ENCODE results near the gene ZBTB6. TPM values are rescaled to one million over a fixed set of nuclear protein-coding genes. Genes with fewer than 3 reads are reported as not detected.

The ZBTB6 gene
- total RNA-seq, 4 donors from 2014 or later, result 4.7 to 11.5 (median 7.2) TPM

- DNase-seq (ENCODE audit: low spot score), result no peak
- no peak for TF ChIP-seq CTCF (IDR thresholded peaks at IDR 0.05)
- ATAC-seq (ENCODE audit: low FRiP score), result no peak
Observed at GRCh38 chr9:122940454-122940748, 27.3 kb upstream of the ZBTB6 start.

- DNase-seq (ENCODE audit: low spot score) (no peak), ATAC-seq (ENCODE audit: low FRiP score) (no peak)
- no peak for TF ChIP-seq CTCF (IDR thresholded peaks at IDR 0.05)
Observed at GRCh38 chr9:122939601-122940000, 26.5 kb upstream of the ZBTB6 start.

- DNase-seq (ENCODE audit: low spot score) (no peak), ATAC-seq (ENCODE audit: low FRiP score) (no peak)
- no peak for TF ChIP-seq CTCF (IDR thresholded peaks at IDR 0.05)
Observed at GRCh38 chr9:122936883-122937282, 23.8 kb upstream of the ZBTB6 start.

- no peak for TF ChIP-seq CTCF (IDR thresholded peaks at IDR 0.05)
- no peak for ATAC-seq (ENCODE audit: low FRiP score)
- DNase-seq (ENCODE audit: low spot score), result no peak
Observed at GRCh38 chr9:122936464-122936863, 23.3 kb upstream of the ZBTB6 start.

GRCh38 chr9:122931226-122932121 is 18.4 kb upstream of the ZBTB6 start, which contains the start of gene ZBTB26:
TSS of gene ZBTB26 (minus strand) at chr9:122931512. CDS start at chr9:122919934, 11,578 bp downstream.
- no peak for TF ChIP-seq CTCF (IDR thresholded peaks at IDR 0.05)
- peak; percentile 99 for ATAC-seq (ENCODE audit: low FRiP score)
- DNase-seq (ENCODE audit: low spot score), result peak; percentile 74

- DNase-seq (ENCODE audit: low spot score), result no peak
- TF ChIP-seq CTCF (IDR thresholded peaks at IDR 0.05), result no peak
- ATAC-seq (ENCODE audit: low FRiP score), result no peak
Observed at GRCh38 chr9:122930541-122931225, 17.6 kb upstream of the ZBTB6 start.
